CMK (cell line): ENCODE data around the gene TMEM87B.
"Not testable (repeated sequence)": the region's sequence is repeated elsewhere in the genome, so short reads cannot be mapped to it uniquely, and the experiment has no call there.

Experiments used
- DNase-seq: peaks from one replicate; pipeline ENCODE4 v3.0.0-alpha.2; 2010; ENCODE audit warnings: low read depth

Gene TMEM87B

GRCh38 chr2:112129060-112129459 lies 74.0 kb downstream of the TMEM87B start:
- DNase-seq, result no peak

- no peak for DNase-seq
These were observed 78.3 kb downstream of the TMEM87B start for GRCh38 chr2:112133344-112133743.

GRCh38 chr2:112134120-112134519 lies 79.1 kb downstream of the TMEM87B start:
- DNase-seq, result no peak

DNA sequence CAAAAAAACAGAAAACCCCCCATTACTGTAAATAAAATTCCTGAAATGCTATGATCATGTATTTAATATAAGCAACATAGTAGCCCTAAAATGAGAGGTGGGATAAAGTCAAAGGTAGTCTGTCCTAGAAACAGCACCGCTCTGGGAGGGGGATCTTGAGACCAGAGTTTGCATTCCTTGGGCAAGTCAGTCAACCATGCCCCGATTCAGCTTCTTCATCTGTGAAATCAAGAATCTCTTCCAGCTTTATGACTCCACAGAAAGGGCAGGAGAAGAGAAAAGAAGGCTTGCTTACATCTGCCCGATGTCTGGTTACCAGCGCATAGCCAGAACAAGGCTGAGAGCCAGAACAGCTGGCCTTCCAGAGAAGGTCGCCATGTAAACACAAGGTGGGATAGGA lies 81.0 kb downstream of the TMEM87B start:
- no peak for DNase-seq

DNA sequence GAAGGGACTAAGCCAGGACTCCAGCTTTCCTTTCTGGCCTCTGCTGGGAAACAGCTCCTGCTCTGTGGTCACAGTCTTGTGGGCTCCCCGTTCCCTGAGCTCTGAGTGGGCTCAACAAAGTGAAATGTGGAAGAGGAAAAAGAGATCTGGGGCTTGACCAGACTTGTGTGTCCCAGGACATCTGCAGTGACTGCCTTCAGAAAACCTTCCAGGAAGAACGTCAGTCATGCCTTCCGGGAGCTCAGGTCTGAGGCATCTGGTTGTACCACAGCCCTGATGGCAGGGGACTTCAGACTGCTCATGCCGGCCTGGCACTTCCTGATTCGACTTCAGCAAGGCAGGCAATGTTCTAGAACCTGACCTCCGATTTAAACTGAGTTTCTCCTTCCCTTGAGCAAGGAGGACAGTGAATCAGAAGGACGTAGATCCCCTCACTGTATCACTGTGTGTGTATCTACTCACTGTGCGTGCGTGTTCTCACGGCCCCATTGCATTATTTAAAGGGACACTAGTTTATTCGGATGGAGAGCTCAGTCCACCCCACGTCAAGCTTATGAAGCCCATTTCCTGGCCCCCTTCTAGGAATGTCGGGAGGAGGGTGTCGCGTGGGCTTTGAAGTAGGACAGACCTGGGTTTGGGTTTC lies 82.6 kb downstream of the TMEM87B start:
- DNase-seq, result no peak

- no peak for DNase-seq
These were observed 83.3 kb downstream of the TMEM87B start, which contains the start of gene FBLN7 for GRCh38 chr2:112138159-112139032. TSS of gene FBLN7 (plus strand) at chr2:112138385. CDS start at chr2:112138656, 271 bp downstream.

GRCh38 chr2:112139033-112139614 lies 84.1 kb downstream of the TMEM87B start:
- not testable (repeated sequence) for DNase-seq

DNA sequence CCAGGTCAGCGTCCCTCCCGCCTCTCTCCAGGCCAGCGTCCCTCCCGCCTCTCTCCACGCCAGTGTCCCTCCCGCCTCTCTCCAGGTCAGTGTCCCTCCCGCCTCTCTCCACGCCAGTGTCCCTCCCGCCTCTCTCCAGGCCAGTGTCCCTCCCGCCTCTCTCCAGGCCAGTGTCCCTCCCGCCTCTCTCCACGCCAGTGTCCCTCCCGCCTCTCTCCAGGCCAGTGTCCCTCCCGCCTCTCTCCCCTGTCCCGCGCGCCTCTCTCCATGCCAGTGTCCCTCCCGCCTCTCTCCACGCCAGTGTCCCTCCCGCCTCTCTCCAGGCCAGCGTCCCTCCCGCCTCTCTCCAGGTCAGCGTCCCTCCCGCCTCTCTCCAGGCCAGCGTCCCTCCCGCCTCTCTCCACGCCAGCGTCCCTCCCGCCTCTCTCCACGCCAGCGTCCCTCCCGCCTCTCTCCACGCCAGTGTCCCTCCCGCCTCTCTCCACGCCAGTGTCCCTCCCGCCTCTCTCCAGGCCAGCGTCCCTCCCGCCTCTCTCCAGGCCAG lies 84.7 kb downstream of the TMEM87B start:
- DNase-seq, result not testable (repeated sequence)

DNA sequence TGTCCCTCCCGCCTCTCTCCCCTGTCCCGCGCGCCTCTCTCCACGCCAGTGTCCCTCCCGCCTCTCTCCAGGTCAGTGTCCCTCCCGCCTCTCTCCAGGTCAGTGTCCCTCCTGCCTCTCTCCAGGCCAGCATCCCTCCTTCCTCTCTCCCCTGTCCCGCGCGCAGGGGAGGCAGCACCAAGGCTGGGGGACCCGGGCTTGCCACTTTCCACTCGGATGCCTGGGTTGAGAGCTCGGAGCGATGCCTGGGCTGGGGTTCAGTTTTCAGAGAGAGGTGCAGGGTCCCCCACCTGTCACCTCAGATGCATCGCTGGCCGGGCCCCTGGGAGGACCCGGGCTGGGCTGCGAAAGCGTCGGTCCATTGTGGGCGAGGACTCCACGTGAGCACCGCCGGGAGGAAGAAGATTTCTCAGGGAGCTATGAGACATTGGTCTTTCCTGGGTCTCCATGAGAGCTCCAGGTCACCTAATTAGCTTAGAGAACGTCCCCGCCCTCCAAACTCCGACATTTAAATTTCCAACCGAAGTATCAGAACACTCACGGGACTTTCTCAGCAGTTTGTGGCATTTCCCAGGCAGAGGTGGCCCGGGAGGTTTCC lies 85.2 kb downstream of the TMEM87B start:
- no peak for DNase-seq

GRCh38 chr2:112140899-112141625 lies 86.0 kb downstream of the TMEM87B start:
- no peak for DNase-seq

GRCh38 chr2:112141626-112142007 lies 86.5 kb downstream of the TMEM87B start:
- DNase-seq, result no peak

- DNase-seq, result no peak
These were observed 87.5 kb downstream of the TMEM87B start for GRCh38 chr2:112142525-112143078.

GRCh38 chr2:112143150-112143549 lies 88.1 kb downstream of the TMEM87B start:
- no peak for DNase-seq

DNA sequence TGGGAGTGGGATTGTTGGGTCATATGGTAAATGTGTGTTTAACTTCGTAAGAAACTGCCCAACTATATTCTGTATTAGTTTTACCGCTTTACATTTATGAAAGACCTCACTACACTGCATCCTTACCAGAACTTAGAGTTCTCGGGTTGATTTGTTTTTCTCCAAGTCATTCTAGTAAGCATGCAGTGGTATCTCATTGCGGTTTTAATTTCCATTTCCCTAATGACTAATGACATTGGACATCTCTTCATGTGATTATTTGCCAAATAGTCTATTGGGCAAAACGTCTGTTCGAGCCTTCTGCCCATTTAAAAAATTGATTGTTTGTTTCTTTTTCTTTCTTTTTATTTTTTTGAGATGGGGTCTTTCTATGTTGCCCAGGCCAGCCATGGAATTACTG lies 89.9 kb downstream of the TMEM87B start:
- no peak for DNase-seq

GRCh38 chr2:112147382-112148168 lies 92.5 kb downstream of the TMEM87B start:
- DNase-seq, result no peak

DNA sequence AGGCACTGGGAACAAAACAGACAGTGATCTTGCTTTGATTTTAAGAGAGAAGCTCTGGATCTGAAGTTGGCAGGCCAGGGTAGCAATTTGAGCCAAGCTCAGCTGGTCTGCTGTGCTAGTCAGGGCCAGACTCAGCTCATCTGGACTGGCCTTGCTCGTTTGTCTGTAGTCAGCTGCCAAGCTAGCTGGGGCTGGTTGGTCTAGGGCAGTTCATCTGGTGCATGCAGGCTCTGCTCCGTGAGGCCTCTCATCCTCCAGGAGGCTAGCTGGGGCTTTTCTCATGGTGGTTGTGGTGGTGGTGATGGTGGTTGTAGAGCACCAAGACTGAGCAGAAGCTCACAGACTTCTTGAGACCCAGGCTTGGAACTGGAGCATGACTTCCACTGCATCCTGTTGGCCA lies 93.4 kb downstream of the TMEM87B start:
- DNase-seq, result no peak

DNA sequence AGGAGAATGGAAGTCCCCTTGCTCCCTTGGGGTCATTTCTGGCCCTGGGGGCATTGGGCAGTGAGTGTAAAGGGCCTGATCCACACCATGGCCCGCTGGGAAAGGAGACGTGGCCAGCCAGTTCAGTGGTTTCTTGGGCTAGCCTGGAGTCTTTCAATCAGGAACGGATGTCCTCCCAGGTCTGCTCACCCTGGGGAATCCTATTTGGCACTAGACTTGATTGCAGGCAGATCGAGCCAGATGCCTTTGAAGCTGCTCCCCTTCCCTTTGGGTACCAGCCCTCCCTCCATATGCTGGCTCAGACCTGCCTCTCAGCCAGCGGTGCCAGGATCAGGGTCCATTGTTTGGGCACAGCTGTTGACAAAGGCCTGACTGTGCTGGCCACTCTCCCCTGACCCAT lies 94.1 kb downstream of the TMEM87B start:
- DNase-seq, result no peak

- DNase-seq, result no peak
These were observed 94.9 kb downstream of the TMEM87B start for GRCh38 chr2:112149866-112150435.

- DNase-seq, result no peak
These were observed 95.4 kb downstream of the TMEM87B start for GRCh38 chr2:112150447-112150846.

- no peak for DNase-seq
These were observed 95.8 kb downstream of the TMEM87B start for GRCh38 chr2:112150851-112151250.
